OCI-LY7 (cell line): ENCODE measurements around the gene BPTF. TPM values are rescaled to one million over a fixed set of nuclear protein-coding genes. Genes with fewer than 3 reads are reported as not detected.

Experiments
- BruUV-seq: library from RNA; stranded (reverse); fragments of 400-500 nt; replicated peaks from 2 replicates; lab custom pipeline; 2021; lab: Mats Ljungman, UMichigan
- CTCF ChIA-PET: fragments of 300-600 bp; sonication (Branson Sonifier 250); formaldehyde crosslinking; loops from one replicate; lab custom pipeline; 2022; ENCODE audit warnings: antibody characterized with exemption; ENCODE audit not compliant: unreplicated experiment; lab: Charles Lee
- POLR2A ChIA-PET: fragments of 300-600 bp; sonication (Branson Sonifier 250); formaldehyde crosslinking; loops from one replicate; lab custom pipeline; 2022; ENCODE audit warnings: antibody characterized with exemption; lab: Charles Lee
- DNase-seq: peaks from one replicate; pipeline ENCODE4 v3.0.0-alpha.2; 2015; ENCODE audit warnings: low spot score
- H2AFZ ChIP-seq: fragments of 200-600 bp; sonication (generic), shearing (Covaris generic); 2 replicates; pipeline ENCODE4 v1.6.1; 2014; ENCODE audit warnings: mild to moderate bottlenecking, antibody characterized with exemption, low read length, moderate library complexity
- H3K27ac ChIP-seq: fragments of 200-600 bp; sonication (generic); 2 replicates; pipeline ENCODE4 v1.5.1; 2014; ENCODE audit warnings: mixed run types, low read depth, mild to moderate bottlenecking, moderate library complexity, low read length, inconsistent platforms; ENCODE audit not compliant: poor library complexity, severe bottlenecking
- H3K36me3 ChIP-seq: fragments of 200-600 bp; sonication (generic); 2 replicates; pipeline ENCODE4 v1.6.1; 2014; ENCODE audit warnings: mild to moderate bottlenecking, antibody characterized with exemption, low read length, moderate library complexity, mixed read lengths; ENCODE audit not compliant: insufficient read depth
- H3K4me1 ChIP-seq: fragments of 200-600 bp; sonication (generic); 2 replicates; pipeline ENCODE4 v1.5.1; 2014; ENCODE audit warnings: mild to moderate bottlenecking, low read length; ENCODE audit not compliant: insufficient read depth, poor library complexity, severe bottlenecking
- H3K4me2 ChIP-seq: fragments of 200-600 bp; sonication (generic); 2 replicates; pipeline ENCODE4 v1.6.1; 2014; ENCODE audit warnings: mild to moderate bottlenecking, low read length
- H3K4me3 ChIP-seq: fragments of 200-600 bp; sonication (generic); 2 replicates; pipeline ENCODE4 v1.5.1; 2014; ENCODE audit warnings: mild to moderate bottlenecking, low read depth, low read length; ENCODE audit not compliant: poor library complexity, severe bottlenecking
- H3K79me2 ChIP-seq: fragments of 200-600 bp; sonication (generic); 2 replicates; pipeline ENCODE4 v1.6.1; 2016; ENCODE audit warnings: low read depth, mild to moderate bottlenecking, low read length, moderate library complexity, mixed read lengths; ENCODE audit not compliant: insufficient read depth
- H3K9me2 ChIP-seq: fragments of 200-600 bp; sonication (generic); 2 replicates; pipeline ENCODE4 v1.6.1; 2016; ENCODE audit warnings: mild to moderate bottlenecking, low read length, mixed read lengths; ENCODE audit not compliant: insufficient read depth
- H3K9me3 ChIP-seq: fragments of 200-600 bp; sonication (generic); 2 replicates; pipeline ENCODE4 v1.6.1; 2014; ENCODE audit warnings: mild to moderate bottlenecking, mixed run types, low read length, mixed read lengths
- H4K20me1 ChIP-seq: fragments of 200-600 bp; sonication (generic); 2 replicates; pipeline ENCODE4 v1.6.1; 2014; ENCODE audit warnings: mild to moderate bottlenecking, antibody characterized with exemption, low read length, moderate library complexity, mixed read lengths; ENCODE audit not compliant: insufficient read depth
- CTCF ChIP-seq: fragments of 200-600 bp; sonication (generic); conservative IDR thresholded peaks from 2 replicates; pipeline ENCODE4 v1.5.1; 2014; ENCODE audit warnings: mild to moderate bottlenecking, antibody characterized with exemption, low read length, moderate library complexity, mixed read lengths
- EZH2phosphoT487 ChIP-seq: fragments of 200-600 bp; sonication (generic); IDR thresholded peaks from 2 replicates; pipeline ENCODE4 v1.6.1; 2018; ENCODE audit warnings: low read depth, borderline replicate concordance, mild to moderate bottlenecking, mixed run types, antibody characterized with exemption, low read length, moderate library complexity, mixed read lengths
- intact Hi-C: fragments of 100-400 bp; cut with micrococcal nuclease; formaldehyde crosslinking; loops from one replicate; pipeline ENCODE4 v1.10.0; 2022; ENCODE audit not compliant: unreplicated experiment
- total RNA-seq, 2 experiments: library from RNA; depleted of rRNA in 1 of 2; stranded (reverse); fragments of >200 nt in 1 of 2; shearing (Covaris generic) in 1 of 2; gene quantifications; 2 replicates each; pipeline ENCODE4 v1.2.3, GENCODE V29; 2014 to 2022

The BPTF gene
- total RNA-seq, 2 experiments from 2014 or later: 104 to 212 TPM

GRCh38 chr17:67818110-67819002 lies 6.9 kb upstream of the BPTF start:
- TSS peak; percentile 69 for BruUV-seq
- Histone ChIP-seq H3K4me2 (peak overlapping the region; percentile 66), H3K79me2 (no peaks in the 10 kb centered on the region), H3K27ac (peak overlapping the region; percentile 86), H3K36me3 (no peaks in the 10 kb centered on the region), H3K9me2 (no peaks in the 10 kb centered on the region), H3K9me3 (no peaks in the 10 kb centered on the region), H2AFZ (peak overlapping the region; percentile 33; the same call in 1 of the 2 replicates), H3K4me3 (peak overlapping the region; percentile 31), H4K20me1 (no peaks in the 10 kb centered on the region), H3K4me1 (peaks cover 97% of the 10 kb centered on the region)
- DNase-seq: peak; percentile 88
- POLR2A ChIA-PET: interaction anchor here (0.5 to 2.5 kb wide), 9 partner anchors 9 to 475 kb away, joined by 3 to 16 read pairs (median 3); partner anchors contain the start of gene PSMD12
- intact Hi-C loops: no loop called here
- TF ChIP-seq EZH2phosphoT487: no peak
- TF ChIP-seq CTCF: no peak
- CTCF ChIA-PET: interaction anchor here (0.6 to 1.2 kb wide), 2 partner anchors 16 to 38 kb away, joined by 3 to 4 read pairs; no protein-coding TSS in a partner anchor

GRCh38 chr17:67819722-67820121 lies 5.6 kb upstream of the BPTF start:
- no peak for DNase-seq
- no peaks in the 10 kb centered on the region for H3K9me2 ChIP-seq
- H4K20me1 ChIP-seq: no peaks in the 10 kb centered on the region
- no peak overlapping the region for H3K4me3 ChIP-seq
- TF ChIP-seq EZH2phosphoT487 (no peak), CTCF (no peak)
- H3K27ac ChIP-seq: peak overlapping the region; percentile 89
- CTCF ChIA-PET: no interaction called here
- H3K79me2 ChIP-seq: no peaks in the 10 kb centered on the region
- 0 out of 2 replicates have a peak overlapping the region, but pooled peaks have one; percentile 22 for H3K4me2 ChIP-seq
- intact Hi-C loops: no loop called here
- H3K9me3 ChIP-seq: no peaks in the 10 kb centered on the region
- POLR2A ChIA-PET: interaction anchor here (0.8 to 2.4 kb wide), 4 partner anchors 10 to 144 kb away, joined by 3 to 8 read pairs (median 6); no protein-coding TSS in a partner anchor
- peaks cover 97% of the 10 kb centered on the region for H3K4me1 ChIP-seq
- no TSS peak for BruUV-seq
- no peaks in the 10 kb centered on the region for H3K36me3 ChIP-seq
- peak overlapping the region; percentile 36; the same call in 1 of the 2 replicates for H2AFZ ChIP-seq
